ENCODE data around the gene FBXO24. TPM values are rescaled to one million over a fixed set of nuclear protein-coding genes. Genes with fewer than 3 reads are reported as not detected.

Gene FBXO24
- polyA plus RNA-seq, 1 donor (not counting 4 experiments of a cell fraction or from before 2014, with no cell fraction given) = 0.22 TPM

- peak within 1 kb of the TSS; percentile 99 for H3K4me2 ChIP-seq (ENCODE audit: control insufficient read depth, extremely low read depth, insufficient read depth, low read depth, low read length)
- peaks cover 9 to 20% of the 10 kb centered on the region in 2 experiments for H3K36me3 ChIP-seq (ENCODE audit: control insufficient read depth in 2 of 2, extremely low read depth in 1 of 2, insufficient read depth in 2 of 2, low read length in 2 of 2)
- H3K9ac ChIP-seq (ENCODE audit: control insufficient read depth, extremely low read depth, insufficient read depth, low read length) = peak within 1 kb of the TSS; percentile 90
- peaks cover 13% of the 10 kb centered on the region for H3K79me2 ChIP-seq (ENCODE audit: control insufficient read depth, insufficient read depth, low read length)
- peak within 1 kb of the TSS; percentile 95 for H2AFZ ChIP-seq (ENCODE audit: control insufficient read depth, low read length)
- no peak for DNase-seq (ENCODE audit: low read depth, low spot score)
- no peaks in the 10 kb centered on the region for H3K9me3 ChIP-seq (ENCODE audit: control insufficient read depth, low read depth, low read length)
- H3K4me1 ChIP-seq (ENCODE audit: control insufficient read depth, extremely low read depth, insufficient read depth, low read length) = peaks cover 32% of the 10 kb centered on the region
- no peaks in the 10 kb centered on the region for H3K9me1 ChIP-seq (ENCODE audit: control insufficient read depth, extremely low read depth, insufficient read depth, low read length)
- H4K20me1 ChIP-seq (ENCODE audit: control insufficient read depth, extremely low read depth, insufficient read depth, low read length) = peaks cover 8% of the 10 kb centered on the region
- peak; percentile 84 for FAIRE-seq
- peak within 1 kb of the TSS; percentile 88 for H3K27ac ChIP-seq (ENCODE audit: control insufficient read depth, insufficient read depth, low read length)
- dilution Hi-C loops (cut with MboI; ENCODE audit: extremely low pct_ligation_motif_present, low sequenced_read_pairs) = no loop called here
- no peak for TF ChIP-seq EZH2 (IDR thresholded peaks at IDR 0.05; ENCODE audit: low read length)
- TF ChIP-seq CTCF (optimal IDR thresholded peaks at IDR 0.05 in 1 of 3, IDR thresholded peaks at IDR 0.05 in 1 of 3, conservative IDR thresholded peaks at IDR 0.05 in 1 of 3; ENCODE audit: extremely low read depth in 1 of 3, insufficient read depth in 2 of 3, low read length in 3 of 3) = no peak
- peak within 1 kb of the TSS; percentile 88 to 96 (median 90) for H3K4me3 ChIP-seq (ENCODE audit: control insufficient read depth in 2 of 3, extremely low read depth in 1 of 3, insufficient read depth in 2 of 3, low read depth in 1 of 3, low read length in 3 of 3)
- peaks cover 8% of the 10 kb centered on the region for H3K27me3 ChIP-seq (ENCODE audit: control insufficient read depth, extremely low read depth, insufficient read depth, low read length)
These were observed 440 bp upstream of the FBXO24 start, which contains the start of gene LRCH4 for GRCh38 chr7:100585511-100586265. TSS of gene LRCH4 (minus strand) at chr7:100586129. CDS start at chr7:100586100, 29 bp downstream.

GRCh38 chr7:100588438-100588837 is 2.3 kb downstream of the FBXO24 start:
- H3K9me1 ChIP-seq (ENCODE audit: control insufficient read depth, extremely low read depth, insufficient read depth, low read length) = no peaks in the 10 kb centered on the region
- peaks cover 19% of the 10 kb centered on the region for H3K4me1 ChIP-seq (ENCODE audit: control insufficient read depth, extremely low read depth, insufficient read depth, low read length)
- H3K9ac ChIP-seq (ENCODE audit: control insufficient read depth, extremely low read depth, insufficient read depth, low read length) = no peak overlapping the region
- DNase-seq (ENCODE audit: low read depth, low spot score) = no peak
- peaks cover 8% of the 10 kb centered on the region for H4K20me1 ChIP-seq (ENCODE audit: control insufficient read depth, extremely low read depth, insufficient read depth, low read length)
- TF ChIP-seq CTCF (optimal IDR thresholded peaks at IDR 0.05 in 1 of 3, IDR thresholded peaks at IDR 0.05 in 1 of 3, conservative IDR thresholded peaks at IDR 0.05 in 1 of 3; ENCODE audit: extremely low read depth in 1 of 3, insufficient read depth in 2 of 3, low read length in 3 of 3) (peak in 2 of 3 experiments; percentile 40 to 45), EZH2 (IDR thresholded peaks at IDR 0.05; ENCODE audit: low read length) (no peak)
- peaks cover 8% of the 10 kb centered on the region for H3K27me3 ChIP-seq (ENCODE audit: control insufficient read depth, extremely low read depth, insufficient read depth, low read length)
- H3K27ac ChIP-seq (ENCODE audit: control insufficient read depth, insufficient read depth, low read length) = no peak overlapping the region
- no peak overlapping the region for H3K4me2 ChIP-seq (ENCODE audit: control insufficient read depth, extremely low read depth, insufficient read depth, low read depth, low read length)
- FAIRE-seq = no peak
- no peak overlapping the region for H3K4me3 ChIP-seq (ENCODE audit: control insufficient read depth in 2 of 3, extremely low read depth in 1 of 3, insufficient read depth in 2 of 3, low read depth in 1 of 3, low read length in 3 of 3)
- no peaks in the 10 kb centered on the region for H3K9me3 ChIP-seq (ENCODE audit: control insufficient read depth, low read depth, low read length)
- dilution Hi-C loops (cut with MboI; ENCODE audit: extremely low pct_ligation_motif_present, low sequenced_read_pairs) = no loop called here
- H2AFZ ChIP-seq (ENCODE audit: control insufficient read depth, low read length) = no peak overlapping the region
- H3K79me2 ChIP-seq (ENCODE audit: control insufficient read depth, insufficient read depth, low read length) = peaks cover 13% of the 10 kb centered on the region
- H3K36me3 ChIP-seq (ENCODE audit: control insufficient read depth in 2 of 2, extremely low read depth in 1 of 2, insufficient read depth in 2 of 2, low read length in 2 of 2) = no peaks in the 10 kb centered on the region
